Karpas-422 (cell line): ENCODE results near the gene OR6N2. TPM values are rescaled to one million over a fixed set of nuclear protein-coding genes. Genes with fewer than 3 reads are reported as not detected.

ENCODE experiments used
- DNase-seq: peaks from one replicate; pipeline ENCODE4 v3.0.0-alpha.2; 2015
- H2AFZ ChIP-seq: fragments of 200-600 bp; sonication (generic); 2 replicates; pipeline ENCODE4 v1.6.1; 2014; ENCODE audit warnings: antibody characterized with exemption, low read length, mixed read lengths
- H3K27ac ChIP-seq: fragments of 200-600 bp; sonication (generic); 2 replicates; pipeline ENCODE4 v1.5.1; 2014; ENCODE audit warnings: mild to moderate bottlenecking, low read length, moderate library complexity
- H3K27me3 ChIP-seq: fragments of 200-600 bp; sonication (generic); 2 replicates; pipeline ENCODE4 v1.6.1; 2014; ENCODE audit warnings: low read length, mixed read lengths
- H3K36me3 ChIP-seq: fragments of 200-600 bp; sonication (generic); 2 replicates; pipeline ENCODE4 v1.6.1; 2014; ENCODE audit warnings: low read length, mixed read lengths; ENCODE audit not compliant: insufficient read depth
- H3K4me1 ChIP-seq: fragments of 200-600 bp; sonication (generic); 2 replicates; pipeline ENCODE4 v1.6.1; 2014; ENCODE audit warnings: mild to moderate bottlenecking, low read length, mixed read lengths
- H3K4me2 ChIP-seq: fragments of 200-600 bp; sonication (generic); 2 replicates; pipeline ENCODE4 v1.6.1; 2014; ENCODE audit warnings: low read length, low read depth, mild to moderate bottlenecking; ENCODE audit not compliant: poor library complexity, severe bottlenecking
- H3K4me3 ChIP-seq: fragments of 200-600 bp; sonication (generic); 2 replicates; pipeline ENCODE4 v1.5.1; 2014; ENCODE audit warnings: mild to moderate bottlenecking, antibody characterized with exemption, low read length, mixed read lengths
- H3K79me2 ChIP-seq: fragments of 200-600 bp; sonication (generic); 2 replicates; pipeline ENCODE4 v1.6.1; 2014; ENCODE audit warnings: mild to moderate bottlenecking, low read length, mixed read lengths
- H3K9ac ChIP-seq: fragments of 200-600 bp; sonication (generic); 2 replicates; pipeline ENCODE4 v1.6.0; 2014; ENCODE audit warnings: low read length
- H3K9me2 ChIP-seq: fragments of 200-600 bp; sonication (generic), shearing (Covaris generic); replicated peaks from 2 replicates; pipeline ENCODE4 v1.6.0; 2014; ENCODE audit warnings: mild to moderate bottlenecking, low read length, moderate library complexity; ENCODE audit not compliant: insufficient read depth
- H3K9me3 ChIP-seq: fragments of 300-700, 200-600 bp; sonication (generic); 2 replicates; pipeline ENCODE4 v1.6.1; 2014; ENCODE audit warnings: low read length, mixed read lengths
- H4K20me1 ChIP-seq: fragments of 200-600 bp; sonication (generic); 2 replicates; pipeline ENCODE4 v1.6.1; 2014; ENCODE audit warnings: mild to moderate bottlenecking, antibody characterized with exemption, low read length, low read depth; ENCODE audit not compliant: insufficient read depth
- total RNA-seq: library from RNA; depleted of rRNA; stranded (reverse); fragments of >200 nt; shearing (Covaris generic); gene quantifications from 2 replicates; pipeline ENCODE4 v1.2.3, GENCODE V29; 2014; ENCODE audit warnings: low replicate concordance

Gene OR6N2
- total RNA-seq, 1 experiment from 2014 or later, result not detected

DNA sequence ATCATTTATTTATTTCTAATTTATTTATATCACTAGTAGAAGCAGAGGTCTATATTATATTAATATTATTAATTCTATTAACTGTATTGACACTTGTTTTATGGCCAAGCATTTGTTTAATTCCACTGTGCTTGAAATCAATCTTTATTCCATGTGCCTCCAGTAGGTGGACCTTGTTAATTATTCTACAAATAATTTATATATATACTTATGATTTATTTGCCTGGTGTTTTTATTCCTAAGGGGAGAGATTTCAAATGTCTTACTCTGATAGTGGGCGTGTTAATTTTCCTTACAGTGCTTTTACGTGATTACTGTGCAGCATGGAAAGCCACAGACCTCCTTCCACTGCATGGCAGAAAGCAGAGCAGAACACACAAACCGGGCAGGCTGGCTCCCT lies 17.5 kb upstream of the OR6N2 start:
- Histone ChIP-seq H3K9me3 (no peaks in the 10 kb centered on the region), H3K79me2 (no peaks in the 10 kb centered on the region), H3K36me3 (no peaks in the 10 kb centered on the region), H2AFZ (no peak overlapping the region), H3K9me2 (no peaks in the 10 kb centered on the region), H3K9ac (no peak overlapping the region), H3K4me2 (no peak overlapping the region), H3K4me1 (no peaks in the 10 kb centered on the region), H3K27me3 (no peaks in the 10 kb centered on the region), H3K27ac (no peak overlapping the region), H3K4me3 (no peak overlapping the region), H4K20me1 (no peaks in the 10 kb centered on the region)
- no peak for DNase-seq

GRCh38 chr1:158794247-158794646 lies 13.2 kb upstream of the OR6N2 start:
- Histone ChIP-seq H3K4me1 (no peaks in the 10 kb centered on the region), H3K4me2 (no peak overlapping the region), H3K9me3 (no peaks in the 10 kb centered on the region), H3K9me2 (no peaks in the 10 kb centered on the region), H3K4me3 (no peak overlapping the region), H3K36me3 (no peaks in the 10 kb centered on the region), H3K27me3 (no peaks in the 10 kb centered on the region), H3K27ac (no peak overlapping the region), H2AFZ (no peak overlapping the region), H4K20me1 (no peaks in the 10 kb centered on the region), H3K79me2 (no peaks in the 10 kb centered on the region), H3K9ac (no peak overlapping the region)
- DNase-seq, result no peak

- Histone ChIP-seq H3K79me2 (no peaks in the 10 kb centered on the region), H3K27ac (no peak overlapping the region), H2AFZ (no peak overlapping the region), H3K9me2 (no peaks in the 10 kb centered on the region), H3K9ac (no peak overlapping the region), H3K4me3 (no peak overlapping the region), H3K36me3 (no peaks in the 10 kb centered on the region), H3K4me1 (no peaks in the 10 kb centered on the region), H3K9me3 (no peaks in the 10 kb centered on the region), H3K4me2 (no peak overlapping the region), H4K20me1 (no peaks in the 10 kb centered on the region), H3K27me3 (no peaks in the 10 kb centered on the region)
- peak; percentile 52 for DNase-seq
These were observed 12.6 kb upstream of the OR6N2 start for GRCh38 chr1:158793604-158794003.

- Histone ChIP-seq H3K4me2 (no peak within 1 kb of the TSS), H3K9me2 (no peaks in the 10 kb centered on the region), H3K27me3 (no peaks in the 10 kb centered on the region), H3K79me2 (no peaks in the 10 kb centered on the region), H3K9ac (no peak within 1 kb of the TSS), H3K36me3 (no peaks in the 10 kb centered on the region), H3K27ac (no peak within 1 kb of the TSS), H4K20me1 (no peaks in the 10 kb centered on the region), H3K4me3 (no peak within 1 kb of the TSS), H2AFZ (no peak within 1 kb of the TSS), H3K4me1 (no peaks in the 10 kb centered on the region), H3K9me3 (no peaks in the 10 kb centered on the region)
- no peak for DNase-seq
These were observed 8.8 kb downstream of the OR6N2 start, which contains the start of gene OR6N1 for GRCh38 chr1:158771950-158772866. Gene OR6N1 (minus strand): TSS chr1:158772195. CDS start chr1:158766682, 5,513 bp downstream.

DNA sequence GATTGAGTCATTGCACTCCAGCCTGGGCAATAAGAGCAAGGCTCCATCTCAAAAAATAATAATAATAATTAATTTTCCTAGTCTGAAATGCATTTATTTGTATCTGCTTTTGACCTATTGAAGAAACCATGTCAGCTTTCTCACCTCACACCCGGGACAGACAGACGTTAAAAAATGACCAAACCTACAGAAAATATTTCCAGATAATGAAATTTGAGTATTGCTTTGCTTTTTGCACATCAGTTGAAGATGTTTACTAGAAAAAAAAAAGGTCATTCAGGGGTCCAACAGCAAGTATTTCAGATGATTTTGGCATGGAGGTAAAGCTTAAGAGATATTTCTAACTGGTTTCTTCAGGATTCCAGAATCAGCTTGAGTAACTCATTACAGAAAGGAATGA lies 26.6 kb downstream of the OR6N2 start, which contains the start of gene OR6K6:
Gene OR6K6, plus strand, starts transcription at position 301 of the 400 bp plus-strand sequence. CDS start 168 bp downstream, outside the sequence.
- DNase-seq, result no peak
- H3K9me2 ChIP-seq, result no peaks in the 10 kb centered on the region
- H2AFZ ChIP-seq, result no peak within 1 kb of the TSS
- no peaks in the 10 kb centered on the region for H3K36me3 ChIP-seq
- no peak within 1 kb of the TSS for H3K4me2 ChIP-seq
- H3K4me3 ChIP-seq, result no peak within 1 kb of the TSS
- H3K4me1 ChIP-seq, result no peaks in the 10 kb centered on the region
- no peaks in the 10 kb centered on the region for H3K79me2 ChIP-seq
- H4K20me1 ChIP-seq, result no peaks in the 10 kb centered on the region
- H3K9me3 ChIP-seq, result no peaks in the 10 kb centered on the region
- H3K9ac ChIP-seq, result no peak within 1 kb of the TSS
- no peaks in the 10 kb centered on the region for H3K27me3 ChIP-seq
- H3K27ac ChIP-seq, result no peak within 1 kb of the TSS

DNA sequence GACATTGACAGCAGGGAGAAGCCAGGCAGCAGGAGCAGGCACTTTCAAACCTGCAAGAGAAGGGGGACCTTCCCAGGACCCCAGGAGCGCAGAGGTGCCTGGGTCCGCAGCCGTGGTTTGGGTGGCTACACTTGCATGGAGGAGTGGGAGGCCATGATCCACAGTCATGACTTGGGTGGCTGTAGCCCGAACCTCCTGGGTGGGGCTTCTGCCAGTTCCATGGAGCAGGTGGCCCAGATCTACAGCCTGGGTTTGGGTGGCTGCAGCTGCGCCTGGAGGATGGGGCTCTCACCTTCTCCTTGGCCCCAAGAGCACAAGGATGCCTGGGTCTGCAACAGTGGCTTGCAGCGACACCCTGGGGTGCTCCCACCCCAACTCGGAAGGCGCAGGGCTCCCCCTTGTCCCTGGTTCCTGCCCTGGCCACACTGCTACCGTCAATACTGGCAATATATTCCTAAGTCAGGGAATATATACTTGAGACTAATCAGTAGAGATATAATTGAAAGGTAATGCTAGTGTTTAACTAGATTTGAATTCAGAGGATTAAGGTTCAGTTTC lies 28.8 kb downstream of the OR6N2 start:
- Histone ChIP-seq H3K4me1 (no peaks in the 10 kb centered on the region), H3K27ac (no peak overlapping the region), H3K4me3 (no peak overlapping the region), H2AFZ (no peak overlapping the region), H3K4me2 (no peak overlapping the region), H3K27me3 (no peaks in the 10 kb centered on the region), H4K20me1 (no peaks in the 10 kb centered on the region), H3K36me3 (no peaks in the 10 kb centered on the region), H3K9ac (no peak overlapping the region), H3K79me2 (no peaks in the 10 kb centered on the region), H3K9me2 (no peaks in the 10 kb centered on the region), H3K9me3 (no peaks in the 10 kb centered on the region)
- DNase-seq, result no peak

DNA sequence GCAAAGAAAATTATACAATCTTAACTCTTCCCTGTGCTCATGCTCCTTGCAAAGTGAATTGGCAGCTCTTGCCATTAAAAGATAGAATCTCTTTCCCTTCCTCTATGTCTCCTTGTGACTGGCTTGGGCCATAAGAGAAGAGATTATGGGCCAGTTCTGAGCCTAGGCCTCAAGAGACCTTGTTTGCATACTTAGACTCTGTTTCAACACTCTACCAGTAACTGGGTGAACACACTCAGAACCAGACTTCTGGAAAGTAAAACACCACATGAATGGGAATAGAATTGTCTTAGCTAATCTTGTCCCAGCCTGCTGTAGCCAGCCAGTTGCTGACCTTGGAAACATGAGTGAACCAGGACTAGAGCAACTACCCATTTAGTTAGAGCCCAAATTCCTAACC lies 45.2 kb downstream of the OR6N2 start:
- Histone ChIP-seq H3K79me2 (no peaks in the 10 kb centered on the region), H3K4me3 (no peak overlapping the region), H2AFZ (no peak overlapping the region), H3K9me3 (no peaks in the 10 kb centered on the region), H4K20me1 (no peaks in the 10 kb centered on the region), H3K4me1 (peaks cover 5% of the 10 kb centered on the region; the same call in 1 of the 2 replicates), H3K4me2 (no peak overlapping the region), H3K27ac (no peak overlapping the region), H3K9ac (no peak overlapping the region), H3K27me3 (no peaks in the 10 kb centered on the region), H3K9me2 (no peaks in the 10 kb centered on the region), H3K36me3 (no peaks in the 10 kb centered on the region)
- no peak for DNase-seq

GRCh38 chr1:158732524-158732923 lies 48.5 kb downstream of the OR6N2 start:
- Histone ChIP-seq H3K79me2 (no peaks in the 10 kb centered on the region), H3K9ac (no peak overlapping the region), H3K27ac (no peak overlapping the region), H3K36me3 (no peaks in the 10 kb centered on the region), H2AFZ (no peak overlapping the region), H3K4me2 (no peak overlapping the region), H3K4me1 (peaks cover 5% of the 10 kb centered on the region; the same call in 1 of the 2 replicates), H3K4me3 (no peak overlapping the region), H3K9me3 (no peaks in the 10 kb centered on the region), H3K27me3 (no peaks in the 10 kb centered on the region), H4K20me1 (no peaks in the 10 kb centered on the region), H3K9me2 (no peaks in the 10 kb centered on the region)
- no peak for DNase-seq
